IgD-negative memory B cell (primary cell): ENCODE results near the gene TLX1. TPM values are rescaled to one million over a fixed set of nuclear protein-coding genes. Genes with fewer than 3 reads are reported as not detected.
A peak's percentile ranks its signal among the peaks of the same experiment; 100 is the strongest.

Experiments used
- H3K27ac Mint-ChIP-seq, 3 donors: one replicate each; pipeline ENCODE4 v1.8.0; 2020 to 2022; ENCODE audit warnings: mild to moderate bottlenecking in 3 of 3, mixed read lengths in 3 of 3, moderate library complexity in 1 of 3
- H3K27me3 Mint-ChIP-seq: one replicate; pipeline ENCODE4 v1.8.0; 2021; ENCODE audit warnings: mixed read lengths
- H3K36me3 Mint-ChIP-seq: one replicate; pipeline ENCODE4 v1.8.0; 2020; ENCODE audit warnings: mild to moderate bottlenecking, mixed read lengths
- H3K4me1 Mint-ChIP-seq, 3 donors: one replicate each; pipeline ENCODE4 v1.8.0; 2020 to 2022; ENCODE audit warnings: mixed read lengths in 3 of 3, mild to moderate bottlenecking in 1 of 3
- H3K4me3 Mint-ChIP-seq, 4 donors: one replicate each; pipeline ENCODE4 v1.8.0; 2020 to 2022; ENCODE audit warnings: mild to moderate bottlenecking in 4 of 4, mixed read lengths in 4 of 4, moderate library complexity in 3 of 4
- H3K9me3 Mint-ChIP-seq, 3 donors: one replicate each; pipeline ENCODE4 v1.8.0; 2020 to 2021; ENCODE audit warnings: mixed read lengths in 3 of 3, mild to moderate bottlenecking in 1 of 3
- polyA plus RNA-seq: library from polyadenylated mRNA; unstranded; fragments of 300-500 nt; fragmentation: Illumina TruSeq; gene quantifications from one replicate; pipeline ENCODE4 v1.2.3, GENCODE V29; 2021

Gene TLX1
- polyA plus RNA-seq, 1 donor from 2014 or later, result not detected

GRCh38 chr10:101172741-101173140 is 41.6 kb downstream of the TLX1 start:
- Mint-ChIP-seq H3K9me3 (peaks cover 2 to 30% (median 9%) of the 10 kb centered on the region in 3 donors), H3K4me1 (no peaks in the 10 kb centered on the region), H3K27me3 (peaks cover 21% of the 10 kb centered on the region), H3K36me3 (peaks cover 7% of the 10 kb centered on the region), H3K4me3 (no peak overlapping the region), H3K27ac (no peak overlapping the region)

- H3K4me1 Mint-ChIP-seq, result no peaks in the 10 kb centered on the region
- peaks cover 24% of the 10 kb centered on the region for H3K27me3 Mint-ChIP-seq
- peaks cover 7% of the 10 kb centered on the region for H3K36me3 Mint-ChIP-seq
- no peak overlapping the region for H3K27ac Mint-ChIP-seq
- no peak overlapping the region for H3K4me3 Mint-ChIP-seq
- H3K9me3 Mint-ChIP-seq, result peaks cover 2 to 27% (median 6%) of the 10 kb centered on the region in 3 donors
Observed at GRCh38 chr10:101174319-101174718, 43.2 kb downstream of the TLX1 start.

- H3K4me1 Mint-ChIP-seq, result no peaks in the 10 kb centered on the region
- H3K27me3 Mint-ChIP-seq, result peaks cover 33% of the 10 kb centered on the region
Observed at GRCh38 chr10:101176577-101176976, 45.5 kb downstream of the TLX1 start.

GRCh38 chr10:101182936-101183335 is 51.8 kb downstream of the TLX1 start:
- Mint-ChIP-seq H3K4me3 (no peak overlapping the region), H3K27ac (no peak overlapping the region), H3K4me1 (no peaks in the 10 kb centered on the region), H3K27me3 (peaks cover 32% of the 10 kb centered on the region), H3K36me3 (no peaks in the 10 kb centered on the region), H3K9me3 (no peaks in the 10 kb centered on the region)

More at GRCh38 chr10:101176577-101176976, 45.5 kb downstream of the TLX1 start:
- peak overlapping the region in 2 of 4 donors; percentile 11 to 19 for H3K4me3 Mint-ChIP-seq
- no peak overlapping the region for H3K27ac Mint-ChIP-seq
- peaks cover 2 to 27% (median 5%) of the 10 kb centered on the region in 3 donors for H3K9me3 Mint-ChIP-seq
- peaks cover 7% of the 10 kb centered on the region for H3K36me3 Mint-ChIP-seq

GRCh38 chr10:101183458-101184183 is 52.5 kb downstream of the TLX1 start:
- H3K4me3 Mint-ChIP-seq, result no peak overlapping the region
- H3K27ac Mint-ChIP-seq, result no peak overlapping the region
- H3K4me1 Mint-ChIP-seq, result no peaks in the 10 kb centered on the region
- H3K36me3 Mint-ChIP-seq, result no peaks in the 10 kb centered on the region
- no peaks in the 10 kb centered on the region for H3K9me3 Mint-ChIP-seq
- H3K27me3 Mint-ChIP-seq, result peaks cover 28% of the 10 kb centered on the region

Other genes starting within 250 kb of the TLX1 start
- 12.7 TPM for gene SLF2, start 218.3 kb upstream of the TLX1 start, polyA plus RNA-seq
- not detected for gene SEMA4G, start 161.8 kb upstream of the TLX1 start, polyA plus RNA-seq
- 120 TPM for gene MRPL43, start 143.8 kb upstream of the TLX1 start, polyA plus RNA-seq
- 13.6 TPM for gene TWNK, start 143.8 kb upstream of the TLX1 start, polyA plus RNA-seq
- 17.5 TPM for gene LZTS2, start 131.5 kb upstream of the TLX1 start, polyA plus RNA-seq
- gene PDZD7, start 100.2 kb upstream of the TLX1 start, polyA plus RNA-seq, result not detected
- gene SFXN3, start 100.1 kb upstream of the TLX1 start, polyA plus RNA-seq, result 7.4 TPM
- not detected for gene KAZALD1, start 69.3 kb upstream of the TLX1 start, polyA plus RNA-seq
- not detected for gene LBX1, start 98.2 kb downstream of the TLX1 start, polyA plus RNA-seq
- gene BTRC, start 222.9 kb downstream of the TLX1 start, polyA plus RNA-seq, result 8.3 TPM